Stomach (tissue), 9 donors: Measurements from ENCODE around the gene CHGA. TPM values are rescaled to one million over a fixed set of nuclear protein-coding genes. Genes with fewer than 3 reads are reported as not detected.
A peak's percentile ranks its signal among the peaks of the same experiment; 100 is the strongest.

Experiments
- DNase-seq, 2 donors: peaks; one replicate each; pipeline versions ENCODE4 v3.0.0 to v3.0.0-alpha.2; 2013 to 2019
- H3K27ac ChIP-seq, 5 donors: fragments of 200-600 bp in 4 of 5; sonication (generic) in 4 of 5; one replicate each; pipeline ENCODE4 v1.5.1; 2013 to 2019; ENCODE audit warnings: mild to moderate bottlenecking in 1 of 5, moderate library complexity in 1 of 5
- H3K27me3 ChIP-seq, 3 donors: fragments of 200-600 bp; sonication (generic); one replicate each; pipeline ENCODE4 v1.5.1; 2017 to 2019; ENCODE audit warnings: mixed run types in 1 of 3
- H3K36me3 ChIP-seq, 4 donors: fragments of 200-600 bp; sonication (generic); 1 replicate in 3 of 4; 2 replicates in 1 of 4; pipeline ENCODE4 v1.5.1; 2016 to 2019
- H3K4me1 ChIP-seq, 4 donors: fragments of 200-600 bp; sonication (generic); one replicate each; pipeline ENCODE4 v1.5.1; 2016 to 2019
- H3K4me3 ChIP-seq, 4 donors: fragments of 200-600 bp; sonication (generic) in 3 of 4; one replicate each; pipeline ENCODE4 v1.5.1; 2016 to 2019; ENCODE audit warnings: mild to moderate bottlenecking in 1 of 4
- H3K9me3 ChIP-seq, 4 donors: fragments of 200-600 bp; sonication (generic); one replicate each; pipeline ENCODE4 v1.5.1; 2016 to 2019
- CTCF ChIP-seq, 7 experiments: fragments of 450-650 bp in 4 of 7; fragments of 200-600 bp in 3 of 7; sonication (generic) in 3 of 7; IDR thresholded peaks; one replicate each; pipeline ENCODE4 v1.5.1; 2016 to 2019; ENCODE audit warnings: antibody characterized with exemption in 7 of 7, control low read depth in 2 of 7, mild to moderate bottlenecking in 1 of 7
- EP300 ChIP-seq: sonication (generic); formaldehyde crosslinking; IDR thresholded peaks from one replicate; pipeline ENCODE4 v1.6.1; 2017; ENCODE audit warnings: antibody characterized with exemption
- POLR2A ChIP-seq, 4 donors: fragments of 450-650 bp; IDR thresholded peaks; one replicate each; pipeline ENCODE4 v1.6.1; 2016; ENCODE audit warnings: antibody characterized with exemption in 4 of 4, control low read depth in 2 of 4, mild to moderate bottlenecking in 1 of 4, moderate library complexity in 1 of 4
- POLR2AphosphoS5 ChIP-seq, 3 donors: sonication (generic); formaldehyde crosslinking; IDR thresholded peaks; one replicate each; pipeline ENCODE4 v1.6.1; 2016; ENCODE audit warnings: antibody characterized with exemption in 3 of 3
- WGBS, 5 donors: extraction: QIAGEN DNeasy Blood & Tissue Kit in 3 of 5; methylation state at CpG; one replicate each; pipeline versions ENCODE4 v1.1.5 to v1.1.7; 2013 to 2018; 5-methylcytosine and 5-hydroxymethylcytosine counted together
- intact Hi-C: fragments of 100-400 bp; cut with DNase I; formaldehyde crosslinking; loops from one replicate; pipeline ENCODE4 v1.15.1; 2023; ENCODE audit warnings: low total_unique reads
- polyA plus RNA-seq, 3 donors: library from polyadenylated mRNA; stranded (reverse); fragments of 200-250 nt; gene quantifications; one replicate each; pipeline ENCODE4 v1.2.3, GENCODE V29; 2013
- total RNA-seq, 5 donors: library from RNA; depleted of rRNA; stranded (reverse); fragments of >200 nt; gene quantifications; one replicate each; pipeline versions ENCODE4 v1.1.0 to v1.2.3, GENCODE V29; 2014 to 2016
- donor health status: healthy with polysubstance abuse.
- donor health status: Bipolar disorder and iron deficiency.
- donor health status: healthy.

CHGA gene
- total and polyA plus RNA-seq, 8 donors: 2.3 to 455 (median 132) TPM

- DNase-seq: no peak
- Histone ChIP-seq H3K4me1 (peaks cover 0 to 28% (median 4%) of the 10 kb centered on the region in 4 donors), H3K4me3 (no peak overlapping the region), H3K27ac (no peak overlapping the region), H3K27me3 (peaks cover 0 to 56% (median 14%) of the 10 kb centered on the region in 3 donors), H3K36me3 (no peaks in the 10 kb centered on the region), H3K9me3 (no peaks in the 10 kb centered on the region)
- TF ChIP-seq EP300 (no peak), POLR2AphosphoS5 (IDR thresholded peaks at IDR 0.05) (no peak), CTCF (IDR thresholded peaks at IDR 0.05) (no peak), POLR2A (IDR thresholded peaks at IDR 0.05) (no peak)
- 77 to 89% (median 82%) methylated on average over 5 to 7 of the region's 7 CpGs for WGBS, 5 donors
- intact Hi-C loops: no loop called here
These were observed 42.6 kb upstream of the CHGA start for GRCh38 chr14:92880351-92880750.

GRCh38 chr14:92880851-92881250 lies 42.1 kb upstream of the CHGA start:
- TF ChIP-seq POLR2AphosphoS5 (IDR thresholded peaks at IDR 0.05) (no peak), CTCF (IDR thresholded peaks at IDR 0.05) (peak in 1 of 7 experiments; percentile 30)
- no peaks in the 10 kb centered on the region for H3K36me3 ChIP-seq
- 23 to 45% (median 24%) methylated on average over 11 to 12 of the region's 12 CpGs for WGBS, 5 donors
- peak in 1 of 2 donors; percentile 58 for DNase-seq
- H3K4me3 ChIP-seq: no peak overlapping the region
- H3K27ac ChIP-seq: no peak overlapping the region
- intact Hi-C loops: no loop called here
- H3K9me3 ChIP-seq: no peaks in the 10 kb centered on the region
- H3K27me3 ChIP-seq: peaks cover 0 to 61% (median 14%) of the 10 kb centered on the region in 3 donors
- H3K4me1 ChIP-seq: peaks cover 0 to 25% (median 4%) of the 10 kb centered on the region in 4 donors

- H3K27ac ChIP-seq: no peak overlapping the region
- DNase-seq: no peak
- H3K36me3 ChIP-seq: no peaks in the 10 kb centered on the region
- H3K4me3 ChIP-seq: no peak overlapping the region
- no peaks in the 10 kb centered on the region for H3K9me3 ChIP-seq
- intact Hi-C loops: no loop called here
- peaks cover 0 to 70% (median 12%) of the 10 kb centered on the region in 3 donors for H3K27me3 ChIP-seq
- 87 to 94% (median 90%) methylated on average over 5 of the region's 5 CpGs for WGBS, 5 donors
- TF ChIP-seq CTCF (IDR thresholded peaks at IDR 0.05) (no peak), POLR2A (IDR thresholded peaks at IDR 0.05) (no peak), EP300 (no peak), POLR2AphosphoS5 (IDR thresholded peaks at IDR 0.05) (no peak)
- peaks cover 0 to 7% (median 1%) of the 10 kb centered on the region in 4 donors for H3K4me1 ChIP-seq
These were observed 39.9 kb upstream of the CHGA start for GRCh38 chr14:92883066-92883465.

- H3K27ac ChIP-seq: no peak overlapping the region
- H3K4me1 ChIP-seq: no peaks in the 10 kb centered on the region
- intact Hi-C loops: no loop called here
- peaks cover 0 to 62% (median 6%) of the 10 kb centered on the region in 3 donors for H3K27me3 ChIP-seq
- 35 to 55% (median 46%) methylated on average over 3 of the region's 3 CpGs for WGBS, 5 donors
- no peak for DNase-seq
- TF ChIP-seq CTCF (IDR thresholded peaks at IDR 0.05) (no peak), POLR2A (IDR thresholded peaks at IDR 0.05) (no peak), POLR2AphosphoS5 (IDR thresholded peaks at IDR 0.05) (no peak), EP300 (no peak)
- no peaks in the 10 kb centered on the region for H3K9me3 ChIP-seq
- H3K36me3 ChIP-seq: no peaks in the 10 kb centered on the region
- no peak overlapping the region for H3K4me3 ChIP-seq
These were observed 38.5 kb upstream of the CHGA start for GRCh38 chr14:92884410-92884809.
